Activated naive CD4-positive, alpha-beta T cell treated with anti-CD3 and anti-CD28 coated beads, Interleukin-2, amount 10 ng/mL, durations not matched to agents 7 days and 5 days (primary cell): ENCODE data around the gene EPB41L4A.

Experiments
- CTCF ChIA-PET: fragments of 350-600 bp; sonication (Branson Sonifier 250); formaldehyde crosslinking; loops from one replicate; lab custom pipeline; 2021; ENCODE audit warnings: antibody characterized with exemption; lab: Charles Lee
- DNase-seq: peaks from one replicate; pipeline ENCODE4 v3.0.0-alpha.2; 2020
- H3K27ac Mint-ChIP-seq: one replicate; pipeline ENCODE4 v1.8.0; 2021; ENCODE audit warnings: mild to moderate bottlenecking, moderate library complexity, mixed read lengths
- H3K27me3 Mint-ChIP-seq: one replicate; pipeline ENCODE4 v1.8.0; 2021; ENCODE audit warnings: mild to moderate bottlenecking, mixed read lengths
- H3K36me3 Mint-ChIP-seq: one replicate; pipeline ENCODE4 v1.8.0; 2021; ENCODE audit warnings: mixed read lengths
- H3K4me1 Mint-ChIP-seq: one replicate; pipeline ENCODE4 v1.8.0; 2021; ENCODE audit warnings: mixed read lengths
- H3K4me3 Mint-ChIP-seq: one replicate; pipeline ENCODE4 v1.8.0; 2021; ENCODE audit warnings: mild to moderate bottlenecking, moderate library complexity, mixed read lengths
- H3K9me3 Mint-ChIP-seq: one replicate; pipeline ENCODE4 v1.8.0; 2021; ENCODE audit warnings: mixed read lengths

Gene EPB41L4A

DNA sequence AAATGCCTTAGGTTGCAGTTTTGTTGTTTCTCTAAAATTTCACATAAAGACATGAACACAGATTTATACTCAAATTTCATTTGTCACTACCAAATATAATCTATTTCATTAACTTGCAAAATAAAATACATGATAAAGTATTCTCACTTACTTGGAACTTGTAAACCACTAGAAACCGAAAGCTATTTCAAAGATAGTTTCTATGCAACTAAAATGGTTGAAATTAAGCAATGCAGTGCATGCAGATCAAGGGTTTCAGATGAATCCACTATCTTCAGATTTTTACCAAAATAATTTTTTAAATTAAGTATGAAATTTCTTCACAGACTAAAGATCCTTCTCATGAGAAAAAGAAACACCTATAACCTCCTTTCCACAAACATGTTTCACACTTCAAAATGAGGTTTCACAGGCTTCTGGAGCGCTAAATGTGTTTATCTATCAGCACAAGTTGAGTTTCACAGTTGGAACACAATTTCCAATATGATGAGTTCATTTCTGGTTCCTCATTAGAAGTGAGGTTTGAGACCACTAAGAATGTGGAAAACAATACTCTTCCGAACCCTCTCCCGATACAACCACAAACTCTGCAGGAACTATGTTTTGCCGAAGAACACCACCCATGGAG, 63.9 kb downstream of the EPB41L4A start:
- no peak overlapping the region for H3K27ac Mint-ChIP-seq
- no peaks in the 10 kb centered on the region for H3K36me3 Mint-ChIP-seq
- no peaks in the 10 kb centered on the region for H3K9me3 Mint-ChIP-seq
- no peak overlapping the region for H3K4me3 Mint-ChIP-seq
- CTCF ChIA-PET = no interaction called here
- no peak for DNase-seq
- peaks cover 4% of the 10 kb centered on the region for H3K27me3 Mint-ChIP-seq
- no peaks in the 10 kb centered on the region for H3K4me1 Mint-ChIP-seq

DNA sequence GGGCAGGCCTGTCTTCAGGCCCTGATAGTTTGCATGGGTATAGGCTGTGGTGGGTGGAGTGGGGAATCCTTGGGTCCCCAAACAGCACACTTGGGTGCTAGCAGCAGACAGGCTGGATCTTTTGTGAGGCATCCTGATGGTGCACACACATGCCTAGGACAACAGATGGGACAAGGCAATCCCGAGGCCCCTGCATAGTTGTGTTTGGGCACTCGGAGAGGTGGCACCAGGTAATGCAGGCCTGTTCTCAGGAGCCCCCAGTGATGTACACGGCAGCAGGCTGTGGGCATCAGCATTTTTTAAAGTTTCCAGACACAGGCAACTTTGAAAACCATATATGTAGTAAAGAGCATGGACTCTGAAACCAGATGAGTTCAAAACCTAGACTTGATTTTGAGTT, 65.4 kb downstream of the EPB41L4A start:
- Mint-ChIP-seq H3K9me3 (no peaks in the 10 kb centered on the region), H3K27me3 (peaks cover 4% of the 10 kb centered on the region), H3K4me1 (no peaks in the 10 kb centered on the region), H3K36me3 (no peaks in the 10 kb centered on the region), H3K4me3 (no peak overlapping the region), H3K27ac (no peak overlapping the region)
- CTCF ChIA-PET = no interaction called here
- DNase-seq = no peak

DNA sequence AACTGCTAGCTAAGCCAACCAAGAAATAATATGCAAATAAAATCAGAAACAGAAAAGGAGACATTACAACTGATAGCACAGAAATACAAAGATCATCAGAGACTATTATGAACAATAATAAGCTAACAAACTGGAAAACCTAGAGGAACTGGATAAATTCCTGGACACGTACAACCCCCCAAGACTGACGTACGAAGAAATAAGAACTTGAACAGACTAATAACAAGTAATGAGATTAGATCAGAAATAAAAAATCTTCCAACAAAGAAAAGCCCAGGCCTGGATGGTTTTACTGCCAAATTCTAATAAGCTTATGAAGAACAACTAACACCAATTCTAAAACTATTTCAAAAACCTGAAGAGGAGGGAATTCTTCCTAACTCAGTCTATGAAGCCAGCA, 67.9 kb downstream of the EPB41L4A start:
- CTCF ChIA-PET = no interaction called here
- no peak overlapping the region for H3K27ac Mint-ChIP-seq
- H3K4me3 Mint-ChIP-seq = no peak overlapping the region
- no peaks in the 10 kb centered on the region for H3K9me3 Mint-ChIP-seq
- no peaks in the 10 kb centered on the region for H3K4me1 Mint-ChIP-seq
- no peak for DNase-seq
- no peaks in the 10 kb centered on the region for H3K36me3 Mint-ChIP-seq
- peaks cover 4% of the 10 kb centered on the region for H3K27me3 Mint-ChIP-seq

- Mint-ChIP-seq H3K27ac (no peak overlapping the region), H3K4me3 (no peak overlapping the region), H3K36me3 (no peaks in the 10 kb centered on the region), H3K9me3 (no peaks in the 10 kb centered on the region), H3K27me3 (peaks cover 4% of the 10 kb centered on the region), H3K4me1 (no peaks in the 10 kb centered on the region)
- DNase-seq = no peak
- CTCF ChIA-PET = no interaction called here
Observed at GRCh38 chr5:112350626-112351025, 68.5 kb downstream of the EPB41L4A start.

DNA sequence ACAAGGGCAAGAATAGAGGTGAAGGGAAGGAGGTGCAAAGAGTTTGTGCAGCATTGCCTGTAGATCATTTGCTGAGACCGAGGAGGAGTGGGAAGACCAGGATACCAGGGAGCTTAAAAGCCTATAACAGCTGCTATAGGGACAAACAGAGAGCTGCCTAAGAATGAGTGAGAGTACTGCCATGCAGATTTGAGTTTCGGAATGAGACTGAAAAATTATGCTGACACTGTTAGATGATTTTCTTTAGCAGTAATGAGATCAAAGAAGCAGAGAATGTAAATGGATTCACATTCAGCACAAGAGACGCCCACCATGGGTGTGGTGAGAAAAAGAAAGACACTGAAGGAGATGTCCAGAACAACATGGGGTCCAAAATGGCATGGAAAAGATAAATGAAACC, 69.7 kb downstream of the EPB41L4A start:
- Mint-ChIP-seq H3K4me1 (no peaks in the 10 kb centered on the region), H3K36me3 (no peaks in the 10 kb centered on the region), H3K27ac (no peak overlapping the region), H3K27me3 (no peaks in the 10 kb centered on the region), H3K9me3 (no peaks in the 10 kb centered on the region), H3K4me3 (no peak overlapping the region)
- CTCF ChIA-PET = no interaction called here
- DNase-seq = no peak

- H3K4me1 Mint-ChIP-seq = no peaks in the 10 kb centered on the region
Observed at GRCh38 chr5:112348915-112349314, 70.2 kb downstream of the EPB41L4A start.

DNA sequence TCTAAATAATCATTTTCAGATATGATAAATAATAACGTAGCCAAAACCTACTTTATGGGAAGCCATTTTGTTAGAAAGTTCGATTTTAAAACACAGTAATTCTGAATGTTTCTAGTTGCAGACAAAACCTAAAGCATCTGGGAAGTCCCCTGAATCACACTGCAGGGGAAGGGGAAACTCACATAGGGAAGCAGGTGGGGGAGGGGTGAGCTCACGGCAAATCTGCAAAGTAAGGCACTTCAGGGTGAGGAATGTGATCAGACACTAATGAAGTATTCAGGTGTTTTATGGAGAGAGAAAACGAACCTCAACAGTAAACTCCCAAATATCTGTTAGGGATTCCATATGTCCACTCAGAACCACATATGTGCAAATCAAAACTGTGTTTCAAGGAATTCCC, 70.7 kb downstream of the EPB41L4A start:
- H3K4me1 Mint-ChIP-seq = no peaks in the 10 kb centered on the region
- H3K4me3 Mint-ChIP-seq = no peak overlapping the region
- no peaks in the 10 kb centered on the region for H3K36me3 Mint-ChIP-seq
- CTCF ChIA-PET = no interaction called here
- H3K9me3 Mint-ChIP-seq = no peaks in the 10 kb centered on the region
- H3K27ac Mint-ChIP-seq = no peak overlapping the region
- no peaks in the 10 kb centered on the region for H3K27me3 Mint-ChIP-seq
- no peak for DNase-seq

More at GRCh38 chr5:112348915-112349314, 70.2 kb downstream of the EPB41L4A start:
- Mint-ChIP-seq H3K36me3 (no peaks in the 10 kb centered on the region), H3K27me3 (no peaks in the 10 kb centered on the region), H3K9me3 (no peaks in the 10 kb centered on the region), H3K27ac (no peak overlapping the region), H3K4me3 (no peak overlapping the region)
- DNase-seq = no peak
- CTCF ChIA-PET = no interaction called here

DNA sequence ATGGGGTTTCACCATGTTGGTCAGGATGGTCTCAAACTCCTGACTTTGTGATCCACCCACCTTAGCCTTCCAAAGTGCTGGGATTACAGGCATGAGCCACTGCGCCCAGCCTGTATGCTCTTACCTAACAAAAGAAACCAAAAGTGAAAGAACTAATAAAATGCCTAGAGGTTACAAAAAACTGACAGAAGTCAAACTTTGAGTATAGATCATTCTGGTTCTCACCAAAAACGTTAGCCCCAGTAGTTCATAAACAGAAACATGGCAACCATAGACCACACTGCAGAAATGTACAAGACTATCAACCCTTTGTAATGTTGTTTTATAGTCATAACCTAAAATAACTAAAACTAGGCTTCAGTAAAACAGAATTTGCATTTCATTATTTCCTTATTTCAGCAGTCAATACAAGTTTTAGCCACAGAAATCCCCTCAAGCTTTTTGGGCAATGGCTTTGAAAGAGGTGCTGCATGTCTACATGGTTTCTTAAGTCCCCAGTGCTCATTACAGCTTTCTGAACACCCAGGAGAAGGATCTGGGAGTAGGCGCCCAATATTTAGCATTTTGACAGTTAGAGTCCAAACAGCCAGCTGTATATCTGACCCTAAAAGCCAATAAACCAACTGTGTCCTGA, 72.5 kb downstream of the EPB41L4A start:
- no peak overlapping the region for H3K4me3 Mint-ChIP-seq
- no peaks in the 10 kb centered on the region for H3K27me3 Mint-ChIP-seq
- CTCF ChIA-PET = no interaction called here
- H3K36me3 Mint-ChIP-seq = no peaks in the 10 kb centered on the region
- H3K4me1 Mint-ChIP-seq = no peaks in the 10 kb centered on the region
- H3K27ac Mint-ChIP-seq = no peak overlapping the region
- no peak for DNase-seq
- H3K9me3 Mint-ChIP-seq = no peaks in the 10 kb centered on the region

DNA sequence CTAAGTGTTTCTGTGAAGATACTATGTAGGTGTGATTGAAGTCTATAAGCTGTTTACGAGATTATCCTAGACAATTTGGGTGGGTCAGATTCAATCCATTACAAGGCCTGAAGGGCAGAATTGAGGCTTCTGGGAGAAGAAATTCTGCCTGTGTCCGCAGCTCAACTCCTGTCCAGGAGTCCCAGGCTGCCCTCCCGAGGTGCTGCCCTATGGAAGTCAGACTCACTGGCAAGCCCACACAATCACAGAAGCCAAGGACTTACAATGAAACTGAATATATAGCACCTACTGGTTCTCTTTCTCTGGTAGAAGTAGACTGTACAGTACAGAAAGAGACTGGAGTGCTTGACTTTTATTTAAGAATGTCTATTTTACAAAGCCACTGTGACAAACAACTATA, 74.5 kb downstream of the EPB41L4A start:
- H3K36me3 Mint-ChIP-seq = no peaks in the 10 kb centered on the region
- H3K27me3 Mint-ChIP-seq = no peaks in the 10 kb centered on the region
- DNase-seq = no peak
- CTCF ChIA-PET = no interaction called here
- no peaks in the 10 kb centered on the region for H3K9me3 Mint-ChIP-seq
- no peaks in the 10 kb centered on the region for H3K4me1 Mint-ChIP-seq
- H3K27ac Mint-ChIP-seq = no peak overlapping the region
- no peak overlapping the region for H3K4me3 Mint-ChIP-seq

GRCh38 chr5:112342389-112342788, 76.7 kb downstream of the EPB41L4A start:
- no peaks in the 10 kb centered on the region for H3K27me3 Mint-ChIP-seq
- no peak overlapping the region for H3K4me3 Mint-ChIP-seq
- no peaks in the 10 kb centered on the region for H3K9me3 Mint-ChIP-seq
- CTCF ChIA-PET = no interaction called here
- no peaks in the 10 kb centered on the region for H3K36me3 Mint-ChIP-seq
- DNase-seq = no peak
- H3K27ac Mint-ChIP-seq = no peak overlapping the region
- no peaks in the 10 kb centered on the region for H3K4me1 Mint-ChIP-seq

DNA sequence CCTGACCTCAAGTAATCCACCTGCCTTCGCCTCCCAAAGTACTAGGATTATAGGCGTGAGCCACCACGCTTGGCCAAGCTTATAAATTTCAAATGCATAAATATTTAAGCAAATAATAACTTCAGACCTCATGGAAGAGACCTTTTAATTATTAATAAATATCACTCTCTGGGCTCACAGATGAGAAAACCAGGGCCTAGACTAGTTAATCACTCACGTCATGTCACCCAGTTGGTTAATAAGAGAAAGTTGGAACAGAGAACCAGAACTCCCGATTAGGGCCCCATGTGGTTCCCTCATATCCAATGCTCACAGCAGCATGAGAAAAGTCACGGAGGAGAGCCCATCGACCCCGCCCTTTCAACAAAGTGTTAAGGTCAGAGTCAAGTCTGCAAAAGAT, 79.3 kb downstream of the EPB41L4A start:
- H3K27me3 Mint-ChIP-seq = peaks cover 4% of the 10 kb centered on the region
- H3K4me3 Mint-ChIP-seq = no peak overlapping the region
- no peaks in the 10 kb centered on the region for H3K9me3 Mint-ChIP-seq
- CTCF ChIA-PET = no interaction called here
- no peaks in the 10 kb centered on the region for H3K4me1 Mint-ChIP-seq
- DNase-seq = no peak
- H3K27ac Mint-ChIP-seq = no peak overlapping the region
- no peaks in the 10 kb centered on the region for H3K36me3 Mint-ChIP-seq

DNA sequence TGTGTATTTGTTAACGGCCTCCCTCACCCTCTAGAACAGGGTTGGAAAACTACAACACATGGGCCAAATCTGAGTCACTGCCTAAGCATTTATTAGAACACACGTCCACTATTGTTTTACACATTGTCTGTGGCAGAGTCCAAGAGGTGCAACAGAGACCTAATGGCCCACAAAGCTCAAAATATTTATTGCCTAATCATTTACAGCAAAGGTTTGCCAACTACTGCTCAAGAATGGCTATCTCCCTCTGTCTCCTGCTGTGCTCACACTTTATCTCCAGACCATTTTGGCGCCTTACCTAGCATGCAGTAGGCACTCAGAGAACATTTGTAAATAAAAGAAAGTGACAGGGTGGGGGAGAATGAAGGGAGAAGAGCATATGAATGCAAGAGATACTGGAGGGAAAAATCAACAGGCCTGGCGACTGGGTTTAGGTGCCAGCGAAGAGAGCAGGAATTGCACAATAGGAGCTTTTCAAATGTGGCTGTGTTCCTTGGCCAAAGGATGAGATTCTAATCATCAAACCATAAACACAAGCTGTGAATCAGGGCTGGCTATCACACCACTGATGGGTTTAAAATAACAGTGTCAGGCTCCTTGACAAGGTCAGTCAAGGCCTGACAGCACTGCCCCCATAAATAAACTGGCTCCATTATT, 80.3 kb downstream of the EPB41L4A start:
- CTCF ChIA-PET = no interaction called here
- H3K4me1 Mint-ChIP-seq = no peaks in the 10 kb centered on the region
- no peaks in the 10 kb centered on the region for H3K36me3 Mint-ChIP-seq
- no peaks in the 10 kb centered on the region for H3K9me3 Mint-ChIP-seq
- no peak overlapping the region for H3K4me3 Mint-ChIP-seq
- DNase-seq = no peak
- no peak overlapping the region for H3K27ac Mint-ChIP-seq
- peaks cover 4% of the 10 kb centered on the region for H3K27me3 Mint-ChIP-seq

GRCh38 chr5:112333331-112333781, 85.7 kb downstream of the EPB41L4A start:
- no peak overlapping the region for H3K27ac Mint-ChIP-seq
- H3K4me1 Mint-ChIP-seq = peaks cover 4% of the 10 kb centered on the region
- H3K9me3 Mint-ChIP-seq = no peaks in the 10 kb centered on the region
- no peak overlapping the region for H3K4me3 Mint-ChIP-seq
- no peaks in the 10 kb centered on the region for H3K36me3 Mint-ChIP-seq
- CTCF ChIA-PET = no interaction called here
- H3K27me3 Mint-ChIP-seq = peaks cover 18% of the 10 kb centered on the region
- no peak for DNase-seq

DNA sequence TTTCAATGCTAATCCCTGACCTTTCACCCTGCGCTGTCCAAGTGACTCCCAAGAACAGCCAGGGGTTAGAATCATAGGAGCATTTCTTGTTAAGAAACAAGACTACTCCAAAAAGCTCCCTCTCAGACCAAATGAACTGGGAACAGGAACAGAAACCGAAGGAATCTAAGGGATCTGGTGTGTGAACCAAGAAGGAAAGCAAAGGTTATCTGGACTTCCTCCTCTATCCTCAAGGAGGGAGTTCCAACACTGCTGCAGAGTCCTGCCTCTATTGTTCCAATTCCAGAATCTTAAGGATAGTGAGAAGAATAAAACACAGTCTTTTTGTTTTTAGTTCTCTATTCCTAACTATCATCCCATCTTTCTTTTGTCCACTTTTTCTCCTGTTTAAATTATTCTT, 87.2 kb downstream of the EPB41L4A start:
- peaks cover 4% of the 10 kb centered on the region for H3K4me1 Mint-ChIP-seq
- no peaks in the 10 kb centered on the region for H3K36me3 Mint-ChIP-seq
- no peaks in the 10 kb centered on the region for H3K9me3 Mint-ChIP-seq
- H3K27ac Mint-ChIP-seq = no peak overlapping the region
- no peak for DNase-seq
- CTCF ChIA-PET = no interaction called here
- H3K27me3 Mint-ChIP-seq = peaks cover 18% of the 10 kb centered on the region
- H3K4me3 Mint-ChIP-seq = no peak overlapping the region
